Fibroblast of lung (primary cell): Measurements from ENCODE around the gene LAMP5.

Experiments
- CTCF ChIP-seq, 2 donors: IDR thresholded peaks in 1 of 2; conservative IDR thresholded peaks in 1 of 2; 1 replicate in 1 of 2; 2 replicates in 1 of 2; pipeline ENCODE4 v1.5.1; 2011 to 2012; ENCODE audit warnings: low read length in 2 of 2, control low read depth in 1 of 2, inconsistent platforms in 1 of 2, low read depth in 1 of 2, mild to moderate bottlenecking in 1 of 2
- EZH2 ChIP-seq: IDR thresholded peaks from 2 replicates; pipeline ENCODE4 v1.5.1; 2012; ENCODE audit warnings: low read length, control low read depth, mild to moderate bottlenecking; ENCODE audit errors: missing control alignments

- TF ChIP-seq CTCF (conservative IDR thresholded peaks at IDR 0.05 in 1 of 2, IDR thresholded peaks at IDR 0.05 in 1 of 2; ENCODE audit: low read depth in 1 of 2, low read length in 2 of 2) (no peak), EZH2 (no peak)
Observed at GRCh38 chr20:9498322-9498721, 16.1 kb upstream of the LAMP5 start.
